Spleen (tissue), 7 donors: ENCODE results near the gene ATRIP.

Source experiments
- CTCF ChIP-seq, 11 experiments: fragments of 200-600 bp in 7 of 11; fragments of 450-650 bp in 4 of 11; sonication (generic) in 4 of 11; IDR thresholded peaks in 8 of 11; conservative IDR thresholded peaks in 3 of 11; 1 replicate in 7 of 11; 2 replicates in 4 of 11; pipeline versions ENCODE4 v1.4.0 to v1.8.0; 2016 to 2021; ENCODE audit warnings: antibody characterized with exemption in 11 of 11, inconsistent platforms in 4 of 11, mild to moderate bottlenecking in 1 of 11
- POLR2A ChIP-seq, 3 donors: fragments of 450-650 bp; IDR thresholded peaks; one replicate each; pipeline ENCODE4 v1.5.1; 2017; ENCODE audit warnings: antibody characterized with exemption in 3 of 3, mild to moderate bottlenecking in 1 of 3
- donor health status: DM: no; HTN: no; CAD: no; lungs with moderate emphysema.
- donor health status: DM: no; HTN: no; CAD: no.
- donor health status: DM: no; HTN: no; CAD: no.

GRCh38 chr3:48423241-48423882 is 23.2 kb upstream of the ATRIP start:
- no peak for TF ChIP-seq POLR2A (IDR thresholded peaks at IDR 0.05)
- no peak for TF ChIP-seq CTCF (IDR thresholded peaks at IDR 0.05 in 8 of 11, conservative IDR thresholded peaks at IDR 0.05 in 3 of 11)
